Osteoblast (primary cell): ENCODE data around the gene LRP6. TPM values are rescaled to one million over a fixed set of nuclear protein-coding genes. Genes with fewer than 3 reads are reported as not detected.
A peak's percentile ranks its signal among the peaks of the same experiment; 100 is the strongest.

Source experiments
- DNase-seq: peaks from one replicate; pipeline ENCODE4 v3.0.0; 2011; ENCODE audit warnings: low spot score, mixed read lengths; ENCODE audit not compliant: insufficient read length; ENCODE audit errors: missing footprints
- H2AFZ ChIP-seq: 2 replicates; pipeline ENCODE4 v1.6.0; 2011; ENCODE audit warnings: mild to moderate bottlenecking, low read length
- H3K27ac ChIP-seq: 2 replicates; pipeline ENCODE4 v1.5.1; 2011; ENCODE audit warnings: mild to moderate bottlenecking, low read depth, low read length, moderate library complexity
- H3K27me3 ChIP-seq: 2 replicates; pipeline ENCODE4 v1.6.0; 2012; ENCODE audit warnings: mild to moderate bottlenecking, control low read depth, inconsistent platforms, low read length, moderate library complexity; ENCODE audit not compliant: insufficient read depth
- H3K36me3 ChIP-seq: 2 replicates; pipeline ENCODE4 v1.5.1; 2011; ENCODE audit warnings: mild to moderate bottlenecking, low read length, control low read depth, moderate library complexity; ENCODE audit not compliant: insufficient read depth
- H3K4me1 ChIP-seq: 2 replicates; pipeline ENCODE4 v1.5.1; 2011; ENCODE audit warnings: mild to moderate bottlenecking, low read length, control low read depth, moderate library complexity; ENCODE audit not compliant: insufficient read depth
- H3K4me2 ChIP-seq: 2 replicates; pipeline ENCODE4 v1.6.0; 2011; ENCODE audit warnings: mild to moderate bottlenecking, low read length; ENCODE audit not compliant: insufficient read depth
- H3K4me3 ChIP-seq: fragments of 200-600 bp; sonication (generic); 3 replicates; pipeline ENCODE4 v1.5.1; 2012; ENCODE audit warnings: mild to moderate bottlenecking, low read length, inconsistent platforms; ENCODE audit not compliant: insufficient read depth
- H3K79me2 ChIP-seq: 2 replicates; pipeline ENCODE4 v1.6.0; 2012; ENCODE audit warnings: mild to moderate bottlenecking, low read length, control low read depth, inconsistent platforms; ENCODE audit not compliant: insufficient read depth
- H3K9me3 ChIP-seq: 2 replicates; pipeline ENCODE4 v1.5.1; 2011; ENCODE audit warnings: low read depth, low read length, control low read depth
- H4K20me1 ChIP-seq: 2 replicates; pipeline ENCODE4 v1.6.0; 2012; ENCODE audit warnings: mild to moderate bottlenecking, low read length, control low read depth; ENCODE audit not compliant: insufficient read depth
- CTCF ChIP-seq: IDR thresholded peaks from 2 replicates; pipeline ENCODE4 v1.5.1; 2011; ENCODE audit warnings: mild to moderate bottlenecking, low read depth, low read length, moderate library complexity; ENCODE audit errors: extremely low read depth
- total RNA-seq: library from RNA; depleted of rRNA; stranded (reverse); fragments of >200 nt; gene quantifications from 2 replicates; pipeline ENCODE4 v1.2.3, GENCODE V29; 2012

LRP6 gene
- total RNA-seq, 1 donor, result 46.7 TPM

- H3K27ac ChIP-seq, result no peak overlapping the region
- H3K4me3 ChIP-seq, result no peak overlapping the region
- H3K36me3 ChIP-seq, result no peaks in the 10 kb centered on the region
- no peaks in the 10 kb centered on the region for H3K27me3 ChIP-seq
- H3K4me1 ChIP-seq, result peaks cover 8% of the 10 kb centered on the region
- no peak overlapping the region for H3K4me2 ChIP-seq
- TF ChIP-seq CTCF, result no peak
- no peak overlapping the region for H2AFZ ChIP-seq
- DNase-seq, result no peak
- peaks cover 29% of the 10 kb centered on the region for H3K79me2 ChIP-seq
- H3K9me3 ChIP-seq, result no peaks in the 10 kb centered on the region
- peaks cover 14% of the 10 kb centered on the region for H4K20me1 ChIP-seq
These were observed 76.6 kb downstream of the LRP6 start for GRCh38 chr12:12190087-12190809.

- Histone ChIP-seq H3K4me2 (no peak overlapping the region), H4K20me1 (peaks cover 8% of the 10 kb centered on the region), H3K27ac (no peak overlapping the region), H3K4me1 (peaks cover 7% of the 10 kb centered on the region), H3K79me2 (peaks cover 10% of the 10 kb centered on the region), H3K9me3 (no peaks in the 10 kb centered on the region), H2AFZ (no peak overlapping the region), H3K4me3 (no peak overlapping the region), H3K27me3 (no peaks in the 10 kb centered on the region), H3K36me3 (no peaks in the 10 kb centered on the region)
- no peak for TF ChIP-seq CTCF
- DNase-seq, result no peak
These were observed 81.4 kb downstream of the LRP6 start for GRCh38 chr12:12185414-12185813.

DNA sequence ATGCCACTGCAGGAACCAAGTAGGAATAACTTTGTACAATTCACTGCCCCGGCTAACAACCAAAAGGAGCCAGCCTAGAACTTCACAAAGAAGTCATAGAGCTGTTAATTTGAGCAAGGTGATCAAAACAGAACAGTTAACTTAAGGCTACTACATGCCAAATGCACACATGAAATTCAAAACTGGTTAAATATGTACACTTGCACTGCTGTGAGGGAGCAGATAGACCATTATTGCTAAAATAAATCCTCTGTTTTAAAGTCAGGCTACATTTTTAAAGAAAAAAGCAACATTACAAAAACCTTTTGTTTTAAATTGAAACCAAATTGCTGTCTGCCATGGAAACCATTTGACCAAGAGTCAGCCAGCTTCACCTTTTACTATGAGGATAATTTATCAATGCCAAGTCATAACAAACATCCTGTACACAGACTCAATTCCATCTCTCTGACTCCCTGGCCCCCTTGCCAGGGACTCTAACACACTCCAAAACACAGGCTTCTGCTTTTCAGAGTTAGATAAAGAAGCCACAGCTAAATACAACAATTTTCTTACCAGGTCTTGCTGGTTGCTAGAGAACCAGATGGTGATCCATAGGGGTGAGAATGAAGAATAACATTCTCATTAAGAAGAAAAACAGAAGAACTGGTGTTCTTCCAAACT is 84.0 kb downstream of the LRP6 start:
- Histone ChIP-seq H3K79me2 (peaks cover 5% of the 10 kb centered on the region), H3K9me3 (no peaks in the 10 kb centered on the region), H3K27ac (peak overlapping the region; percentile 7), H3K4me3 (no peak overlapping the region), H3K27me3 (no peaks in the 10 kb centered on the region), H3K36me3 (no peaks in the 10 kb centered on the region), H2AFZ (no peak overlapping the region), H3K4me1 (peaks cover 7% of the 10 kb centered on the region), H3K4me2 (no peak overlapping the region), H4K20me1 (peaks cover 4% of the 10 kb centered on the region)
- peak; percentile 71 for DNase-seq
- TF ChIP-seq CTCF, result no peak

DNA sequence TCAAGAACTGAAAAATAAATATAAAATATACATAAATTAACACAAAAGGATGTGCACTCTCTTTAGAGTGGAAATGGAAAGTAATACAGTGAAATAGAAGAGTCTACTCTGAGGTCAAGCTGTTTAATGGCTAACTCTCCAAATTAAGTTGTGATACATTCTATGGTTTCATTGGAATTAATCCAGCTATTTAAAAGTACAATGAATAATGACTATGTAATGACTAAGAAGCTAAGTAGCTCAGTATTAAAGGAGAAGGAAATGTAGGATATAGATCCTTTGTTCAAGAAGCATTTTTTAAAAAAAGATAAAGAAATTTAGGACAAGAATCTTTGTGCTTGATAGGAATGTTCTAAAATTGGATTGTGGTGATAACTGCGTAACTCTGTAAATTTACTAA is 85.3 kb downstream of the LRP6 start:
- TF ChIP-seq CTCF, result no peak
- Histone ChIP-seq H3K4me3 (no peak overlapping the region), H3K4me2 (no peak overlapping the region), H3K4me1 (peaks cover 7% of the 10 kb centered on the region), H3K36me3 (no peaks in the 10 kb centered on the region), H3K79me2 (peaks cover 2% of the 10 kb centered on the region), H3K9me3 (no peaks in the 10 kb centered on the region), H2AFZ (no peak overlapping the region), H3K27me3 (no peaks in the 10 kb centered on the region), H3K27ac (no peak overlapping the region), H4K20me1 (peaks cover 4% of the 10 kb centered on the region)
- no peak for DNase-seq
